Daoy (cell line): Measurements from ENCODE around the gene KRT80. TPM values are rescaled to one million over a fixed set of nuclear protein-coding genes. Genes with fewer than 3 reads are reported as not detected.
A peak's percentile ranks its signal among the peaks of the same experiment; 100 is the strongest.

Experiments
- DNase-seq: peaks from one replicate; pipeline ENCODE4 v3.0.0-alpha.2; 2015; ENCODE audit warnings: low read depth
- total RNA-seq: library from RNA; depleted of rRNA; stranded (reverse); fragments of >200 nt; shearing (Covaris generic); gene quantifications from 2 replicates; pipeline ENCODE4 v1.2.3, GENCODE V29; 2014

KRT80 gene
- total RNA-seq, 1 experiment from 2014 or later = 4.4 TPM

DNA sequence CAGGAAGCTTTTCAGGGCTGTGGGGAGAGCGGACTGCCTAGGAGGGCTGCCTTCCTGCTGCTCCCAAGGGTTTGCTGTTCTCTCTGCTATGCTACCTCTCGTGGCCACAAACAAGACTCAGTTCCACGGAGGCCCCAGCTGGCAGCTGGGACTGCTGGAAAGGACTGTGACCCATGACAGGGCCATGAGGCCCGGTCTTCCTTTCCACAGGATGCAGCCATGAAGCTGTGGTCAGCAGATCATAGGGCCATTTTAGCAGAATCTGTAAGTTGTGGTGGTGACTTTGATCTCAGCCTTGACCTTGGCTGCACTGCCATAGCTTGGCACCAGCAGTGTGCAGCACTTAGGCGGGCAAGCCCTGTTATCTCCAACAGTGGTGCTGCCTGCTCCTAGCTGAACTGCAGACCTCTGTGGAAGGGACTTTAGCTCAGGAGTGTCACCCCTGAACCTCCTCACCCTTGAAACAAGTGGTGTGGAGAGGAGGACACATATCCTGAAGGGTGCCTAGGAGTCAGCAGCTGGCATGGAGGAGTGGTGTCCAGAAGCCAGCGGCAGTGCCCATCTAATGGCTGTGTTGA is 12.3 kb downstream of the KRT80 start:
- DNase-seq = no peak

DNA sequence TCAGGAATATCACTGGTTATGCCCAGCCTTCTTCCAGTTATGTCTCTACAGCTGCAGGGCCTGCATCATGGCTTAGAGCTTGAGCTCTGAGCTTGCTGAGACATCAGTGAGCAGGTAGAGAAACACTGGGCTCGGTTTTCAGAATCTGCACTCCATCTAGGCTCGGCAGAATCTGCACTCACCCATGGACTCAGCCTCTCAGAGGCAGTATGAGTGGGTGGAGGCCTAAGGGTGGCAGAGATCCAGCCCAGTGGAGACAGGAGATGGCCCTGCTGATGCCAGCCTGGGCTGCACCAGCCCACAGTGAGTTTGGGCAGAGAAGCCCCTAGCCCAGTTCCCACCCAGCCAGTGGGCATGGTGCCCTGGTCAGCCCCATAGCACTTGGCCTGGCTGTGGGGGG is 12.8 kb downstream of the KRT80 start:
- DNase-seq = no peak

DNA sequence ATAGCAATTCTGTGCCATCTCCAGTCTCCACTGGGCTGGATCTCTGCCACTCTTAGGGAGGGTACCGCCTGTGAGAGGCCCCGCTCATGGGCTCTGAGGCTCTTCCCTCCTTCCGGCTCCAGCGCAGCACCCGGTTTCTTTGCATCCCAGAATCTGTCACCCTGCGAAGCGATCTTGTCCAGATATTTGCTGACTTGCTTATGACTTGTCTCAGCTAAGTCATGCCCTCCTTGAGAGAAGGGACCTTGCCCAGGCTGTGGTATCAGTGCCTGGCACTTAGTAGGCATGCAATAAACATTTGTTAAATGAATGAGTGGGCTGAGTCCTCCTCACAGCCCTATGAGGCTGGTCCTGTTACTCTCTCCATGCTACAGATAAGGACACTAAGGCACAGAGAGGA is 13.4 kb downstream of the KRT80 start:
- no peak for DNase-seq

DNA sequence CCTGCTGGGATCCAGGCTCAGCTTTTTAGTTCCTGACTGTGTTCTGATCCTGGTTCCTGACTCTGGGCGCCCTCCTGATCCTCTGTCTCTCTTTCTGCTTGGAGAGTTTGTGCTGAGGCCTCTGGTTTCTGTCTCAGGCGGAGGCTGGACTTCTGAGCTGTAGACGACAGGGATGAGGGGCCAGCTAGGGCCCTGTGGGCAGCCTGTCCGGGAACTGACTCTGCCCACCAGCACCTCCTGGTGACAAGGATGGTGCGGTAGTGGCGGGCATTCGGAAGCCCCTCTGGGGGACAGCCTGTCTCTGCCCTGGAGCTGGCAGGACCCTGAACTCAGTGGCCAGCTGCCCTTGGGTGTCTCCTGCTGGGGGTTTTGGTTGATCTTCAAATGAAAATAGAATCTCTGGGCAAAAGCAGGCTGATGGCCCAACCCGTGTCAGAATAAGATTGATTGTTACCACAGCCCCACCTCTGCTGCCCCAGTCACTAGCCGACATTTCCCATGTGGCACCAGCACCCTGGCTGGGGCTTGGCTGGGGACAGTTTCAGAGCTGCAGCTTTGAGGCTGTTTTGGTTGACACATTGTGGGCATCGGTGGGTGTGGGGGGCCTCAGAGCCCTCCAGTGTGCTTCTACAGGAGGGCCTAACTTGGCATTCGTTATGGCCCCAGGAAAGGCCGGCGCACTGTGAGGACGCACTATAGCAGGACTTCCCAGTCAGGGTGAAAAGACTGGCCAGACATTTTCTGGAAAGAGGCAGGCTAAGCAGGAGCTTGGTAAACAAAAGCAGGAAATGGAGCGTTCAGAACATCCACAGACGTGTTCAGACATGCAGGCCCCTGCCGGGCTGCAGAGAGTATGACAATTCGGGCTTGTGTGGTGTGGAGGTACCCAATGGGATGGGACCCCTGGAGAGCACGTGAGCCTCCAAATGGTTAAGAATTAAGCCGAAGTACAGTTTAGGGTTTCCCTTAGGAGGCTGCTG is 16.2 kb downstream of the KRT80 start:
- DNase-seq = no peak

DNA sequence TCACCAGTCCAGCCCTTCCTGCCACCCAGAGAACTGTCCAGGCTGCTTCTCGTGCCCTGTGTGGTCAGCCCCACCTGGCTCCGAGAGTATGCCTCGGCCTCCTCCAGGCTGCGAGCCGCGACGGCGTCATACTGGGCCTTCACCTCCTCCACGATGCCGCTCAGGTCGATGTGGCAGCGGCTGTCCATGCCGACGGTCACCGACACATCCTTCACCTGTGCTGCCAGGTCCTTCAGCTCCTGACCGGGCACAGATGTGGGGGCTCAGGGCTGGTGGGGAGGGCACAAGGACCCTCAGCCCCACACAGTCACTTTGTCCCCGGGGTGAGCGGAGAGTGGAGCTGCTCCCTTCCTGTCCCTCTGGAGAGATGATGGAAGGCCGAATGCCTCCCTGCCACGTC is 18.3 kb downstream of the KRT80 start:
- no peak for DNase-seq

DNA sequence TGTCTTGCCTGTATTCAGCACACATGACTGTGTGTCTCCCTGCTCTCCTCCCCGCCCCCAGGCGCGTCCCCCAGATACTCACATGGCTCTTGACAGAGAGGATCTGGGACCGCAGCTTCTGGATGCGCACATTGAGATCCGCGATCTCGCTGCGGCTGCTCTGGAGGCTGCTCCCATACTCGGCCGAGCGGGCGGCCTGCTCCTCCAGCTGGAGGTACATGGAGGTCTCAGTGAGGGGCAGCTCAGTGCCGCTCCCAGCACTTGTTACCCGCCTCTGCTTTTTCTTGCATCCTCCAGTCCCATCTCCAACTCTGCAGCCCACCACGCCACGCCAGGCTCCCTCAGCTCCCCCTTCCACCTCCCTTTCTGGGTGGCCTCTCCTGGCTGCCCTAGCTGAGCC is 18.9 kb downstream of the KRT80 start:
- DNase-seq = no peak

DNA sequence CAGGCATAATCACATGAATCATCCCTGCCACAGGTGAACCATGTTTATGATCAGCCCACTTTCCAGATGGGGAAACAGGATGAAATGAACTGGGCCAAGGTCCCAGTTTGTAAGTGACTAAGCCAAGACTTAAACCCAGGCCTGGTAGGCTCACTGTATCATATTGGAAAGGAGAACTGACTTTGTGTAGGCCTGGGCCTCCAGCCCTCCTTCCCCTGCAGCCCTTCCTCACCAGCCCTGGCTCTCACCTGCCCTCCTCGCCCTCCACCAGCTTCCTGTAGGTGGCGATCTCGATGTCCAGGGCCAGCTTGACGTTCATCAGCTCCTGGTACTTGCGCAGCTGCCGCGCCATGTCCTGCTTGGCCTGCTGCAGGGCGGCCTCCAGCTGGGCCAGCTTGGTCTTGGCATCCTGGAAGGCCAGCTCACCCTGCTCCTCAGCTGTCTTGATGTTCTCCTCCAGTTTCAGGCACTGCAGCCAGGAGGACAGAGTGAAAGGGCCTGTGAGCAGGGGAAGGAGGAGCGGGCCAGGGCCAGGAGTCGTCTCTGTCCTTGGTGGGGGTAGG is 19.8 kb downstream of the KRT80 start:
- peak; percentile 53 for DNase-seq

DNA sequence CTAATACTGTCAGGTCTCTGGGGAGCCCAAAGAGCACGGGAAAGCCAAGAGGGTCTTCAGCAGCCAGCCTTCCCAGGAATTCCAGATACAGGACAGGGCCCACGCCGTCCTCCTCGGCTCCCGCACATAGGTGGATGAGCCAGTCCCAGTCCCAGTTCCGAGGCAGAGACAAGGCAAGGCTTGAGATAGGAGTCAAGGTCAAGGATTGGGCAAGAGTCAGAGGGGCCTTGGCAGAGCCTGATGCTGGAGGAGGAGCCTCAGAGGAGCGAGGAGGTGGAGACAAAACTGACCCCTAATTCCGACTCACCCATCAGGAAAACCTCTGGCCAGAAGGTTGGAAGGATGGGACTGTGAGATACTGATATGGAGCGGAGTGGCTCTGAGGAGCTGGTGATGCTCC is 21.0 kb downstream of the KRT80 start:
- DNase-seq = no peak

DNA sequence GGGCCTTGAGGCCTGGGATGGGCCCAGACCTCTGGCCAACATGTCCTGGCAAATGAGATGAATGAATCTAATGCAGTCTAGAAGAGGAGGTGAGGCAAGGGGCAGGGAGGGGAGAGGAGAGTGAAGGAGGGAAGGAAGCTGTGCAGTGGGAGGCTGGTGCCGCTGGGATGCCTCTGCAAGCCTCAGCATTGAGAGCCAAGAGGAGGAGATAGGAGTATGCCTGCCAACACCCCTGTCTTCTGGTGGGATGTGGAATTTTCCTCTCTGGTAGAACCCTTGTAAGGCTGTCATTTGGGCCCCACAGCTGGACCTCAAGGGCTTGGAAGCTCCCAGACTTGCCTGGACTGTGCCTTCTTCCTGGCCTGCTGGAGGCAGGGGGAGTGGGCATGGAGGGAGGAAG is 21.9 kb downstream of the KRT80 start:
- no peak for DNase-seq

DNA sequence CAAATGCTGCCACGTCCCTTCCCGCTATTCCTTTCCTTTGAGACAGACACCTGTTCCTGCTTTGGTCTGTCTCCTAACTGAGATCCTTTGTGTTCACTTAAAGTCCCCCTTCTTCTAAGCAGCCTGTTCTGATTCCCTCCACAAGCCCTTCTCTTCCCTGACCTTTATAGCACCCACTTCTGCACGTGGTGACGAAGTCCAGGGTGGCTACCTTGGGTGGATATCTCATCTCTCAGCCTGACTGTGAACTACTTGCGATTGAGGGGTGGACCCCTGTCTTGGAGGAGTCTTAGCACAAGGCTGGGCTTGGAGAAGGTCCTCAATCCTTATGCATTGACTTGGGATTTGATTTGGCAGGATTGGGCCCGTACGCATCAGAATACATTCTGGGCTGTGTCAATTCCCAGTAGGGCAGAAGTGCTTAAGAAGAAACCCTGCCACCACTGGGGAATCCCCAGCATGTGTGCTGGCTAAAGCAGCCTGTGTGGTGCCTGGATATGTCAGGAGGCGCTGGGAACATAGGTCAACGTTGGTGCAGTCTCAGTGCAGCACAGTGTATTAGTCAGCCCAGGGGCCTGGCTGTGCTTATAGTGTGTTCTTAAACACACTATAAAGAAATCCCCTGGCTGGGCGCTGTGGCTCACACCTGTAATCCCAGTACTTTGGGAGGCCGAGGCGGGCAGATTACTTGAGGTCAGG is 23.6 kb downstream of the KRT80 start:
- DNase-seq = peak; percentile 86

DNA sequence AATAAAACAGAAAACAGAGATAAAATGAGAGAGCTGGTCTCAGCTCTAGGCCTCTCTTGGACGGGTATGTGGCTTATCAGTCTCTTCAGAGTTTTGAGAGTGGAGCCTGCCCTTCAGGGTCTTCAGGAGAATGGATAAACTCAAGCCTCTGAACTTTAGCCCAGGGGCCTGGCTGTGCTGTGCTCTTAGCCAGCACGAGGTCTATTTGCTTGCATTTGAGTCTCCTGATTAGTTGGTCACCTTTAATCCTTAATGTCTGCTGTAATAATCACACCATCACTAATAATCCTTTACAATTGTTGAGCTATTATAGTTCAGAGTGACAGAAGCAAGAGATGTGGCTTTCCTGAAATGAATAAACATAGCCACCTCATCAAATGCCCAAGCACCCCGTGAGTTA is 24.3 kb downstream of the KRT80 start:
- DNase-seq = no peak

DNA sequence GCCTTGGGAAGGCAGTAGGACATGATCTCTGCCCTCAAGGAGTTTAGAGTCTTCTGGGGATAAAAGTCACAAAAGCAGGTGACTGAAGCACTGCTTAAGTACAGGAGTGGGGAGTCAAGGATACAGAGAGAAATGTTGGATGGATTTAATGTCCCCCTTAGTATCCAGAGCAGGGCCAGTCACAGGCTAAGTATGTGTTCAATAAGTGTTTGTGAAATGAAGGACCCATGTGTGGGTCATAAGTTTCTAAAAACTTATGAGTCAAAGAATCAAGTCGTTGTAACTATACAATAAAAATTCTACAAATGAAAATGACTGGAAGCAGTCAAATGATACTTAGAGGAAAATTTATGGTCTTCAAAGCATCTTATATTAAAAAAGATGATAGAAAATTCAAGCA is 25.1 kb downstream of the KRT80 start:
- DNase-seq = no peak

DNA sequence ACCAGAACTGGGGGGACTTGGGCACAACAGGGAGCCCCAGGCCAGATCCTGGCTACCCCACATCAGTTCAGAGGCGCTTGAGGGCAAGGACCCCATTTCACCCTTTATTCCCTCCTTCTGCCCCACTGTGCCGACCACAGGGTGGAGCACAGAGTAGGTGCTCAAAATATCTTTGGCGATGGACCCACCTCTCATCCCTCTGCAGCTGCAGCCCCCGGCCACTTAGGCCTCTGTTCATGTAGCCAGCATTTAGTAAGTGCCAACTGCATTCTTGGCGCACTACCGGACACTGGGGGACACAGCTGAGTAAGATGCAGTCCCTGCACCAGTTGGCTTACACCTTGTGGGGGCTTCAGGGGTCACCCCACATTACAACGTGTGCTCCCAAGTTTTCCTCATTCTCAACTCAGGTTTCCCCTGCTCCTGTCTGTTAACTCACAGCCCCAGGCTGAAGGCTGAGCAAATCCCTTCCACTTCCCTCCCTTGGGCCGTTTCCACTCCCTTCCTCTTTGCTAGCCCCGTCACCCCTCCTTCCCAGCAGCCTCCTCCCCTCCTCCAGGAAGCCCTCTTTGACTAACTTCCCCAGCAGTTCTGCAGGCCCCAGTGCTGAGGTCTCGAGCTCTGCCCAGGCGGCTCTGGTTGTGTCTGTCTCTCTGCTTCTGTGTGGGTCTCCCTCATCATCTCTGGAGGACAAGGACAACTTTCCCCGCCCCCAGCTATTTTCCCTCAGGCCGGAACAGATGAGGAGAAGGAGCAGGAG is 26.5 kb downstream of the KRT80 start:
- no peak for DNase-seq

DNA sequence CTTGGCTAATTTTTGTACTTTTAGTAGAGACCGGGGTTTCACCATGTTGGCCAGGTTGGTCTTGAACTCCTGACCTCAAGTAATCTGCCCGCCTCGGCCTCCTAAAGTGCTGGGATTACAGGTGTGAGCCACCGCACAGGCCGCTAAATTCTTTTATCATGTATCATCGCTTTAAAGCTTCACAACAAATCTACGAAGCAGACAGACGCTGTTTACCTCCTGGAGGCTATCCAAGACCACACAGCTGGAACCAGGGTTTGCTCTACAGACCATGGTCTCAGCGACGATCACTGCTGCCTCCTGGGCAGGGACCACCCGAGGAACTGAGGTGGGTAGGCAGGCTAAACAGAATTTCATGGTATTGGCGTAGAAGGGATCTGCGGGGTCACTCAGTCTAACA is 27.2 kb downstream of the KRT80 start:
- DNase-seq = peak; percentile 47

DNA sequence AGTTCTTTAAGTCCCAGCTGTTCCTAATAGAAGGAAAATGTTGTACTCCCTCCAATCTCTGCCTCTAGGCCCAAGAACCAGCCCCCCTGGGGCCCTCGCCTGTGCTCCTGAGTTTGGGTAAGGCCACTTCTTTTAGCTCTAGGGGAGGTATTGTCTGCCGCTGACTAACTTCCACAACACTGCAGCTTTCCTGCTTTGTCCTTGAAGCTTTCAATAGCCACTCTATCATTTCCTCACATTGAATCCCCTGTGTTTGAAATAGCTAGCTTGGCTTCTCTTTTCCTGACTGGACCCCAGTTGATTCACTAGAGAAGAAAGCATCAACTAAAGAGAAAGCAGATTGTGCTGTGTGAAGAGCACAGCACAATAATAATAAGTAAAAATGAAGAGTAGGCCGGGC is 28.8 kb downstream of the KRT80 start:
- no peak for DNase-seq

DNA sequence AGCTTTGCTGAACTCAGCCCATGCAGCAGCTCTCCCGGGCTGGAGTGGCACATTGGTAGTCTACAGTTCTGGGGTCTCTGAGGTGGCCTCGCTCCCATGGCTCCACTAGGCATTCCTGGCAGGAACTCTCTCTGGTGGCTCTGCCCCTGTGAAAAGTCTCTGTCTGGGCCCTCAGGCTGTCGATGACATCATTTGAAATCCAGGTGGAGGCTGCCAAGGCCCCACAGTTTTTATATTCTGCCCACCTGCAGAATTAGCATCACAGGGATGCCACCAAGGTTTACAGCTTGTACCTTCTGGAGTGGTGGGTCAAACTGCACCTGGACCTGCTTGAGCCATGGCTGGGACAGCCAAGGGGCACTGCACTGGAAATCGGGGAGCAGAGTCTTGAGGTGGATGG is 31.6 kb downstream of the KRT80 start:
- no peak for DNase-seq

DNA sequence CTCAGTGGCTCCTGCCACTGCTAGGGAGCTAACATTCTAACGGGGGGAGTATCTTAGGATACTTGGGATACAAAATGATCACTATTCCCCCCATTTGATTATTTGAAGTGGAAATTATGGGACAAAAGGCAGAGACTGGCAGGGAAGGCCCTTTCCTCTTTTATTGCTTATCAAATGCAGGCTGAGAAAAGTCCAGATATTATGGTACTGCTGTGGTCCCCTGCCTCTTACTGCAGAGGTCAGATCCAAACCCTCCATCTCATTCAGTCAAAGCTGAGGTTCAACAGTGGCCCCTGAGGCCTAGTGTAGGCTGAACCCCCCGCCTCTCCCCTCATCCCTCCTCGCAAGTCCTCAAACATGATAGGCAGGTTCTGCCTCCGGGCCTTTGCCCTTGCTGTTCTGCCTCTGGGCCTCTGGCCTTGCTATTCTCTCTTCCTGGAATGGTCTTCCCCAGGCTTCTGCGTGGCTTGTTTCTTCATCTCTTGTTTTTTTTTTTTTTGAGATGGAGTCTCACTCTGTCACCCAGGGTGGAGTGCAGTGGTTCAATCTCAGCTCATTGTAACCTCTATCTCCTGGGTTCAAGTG is 34.2 kb downstream of the KRT80 start:
- no peak for DNase-seq

DNA sequence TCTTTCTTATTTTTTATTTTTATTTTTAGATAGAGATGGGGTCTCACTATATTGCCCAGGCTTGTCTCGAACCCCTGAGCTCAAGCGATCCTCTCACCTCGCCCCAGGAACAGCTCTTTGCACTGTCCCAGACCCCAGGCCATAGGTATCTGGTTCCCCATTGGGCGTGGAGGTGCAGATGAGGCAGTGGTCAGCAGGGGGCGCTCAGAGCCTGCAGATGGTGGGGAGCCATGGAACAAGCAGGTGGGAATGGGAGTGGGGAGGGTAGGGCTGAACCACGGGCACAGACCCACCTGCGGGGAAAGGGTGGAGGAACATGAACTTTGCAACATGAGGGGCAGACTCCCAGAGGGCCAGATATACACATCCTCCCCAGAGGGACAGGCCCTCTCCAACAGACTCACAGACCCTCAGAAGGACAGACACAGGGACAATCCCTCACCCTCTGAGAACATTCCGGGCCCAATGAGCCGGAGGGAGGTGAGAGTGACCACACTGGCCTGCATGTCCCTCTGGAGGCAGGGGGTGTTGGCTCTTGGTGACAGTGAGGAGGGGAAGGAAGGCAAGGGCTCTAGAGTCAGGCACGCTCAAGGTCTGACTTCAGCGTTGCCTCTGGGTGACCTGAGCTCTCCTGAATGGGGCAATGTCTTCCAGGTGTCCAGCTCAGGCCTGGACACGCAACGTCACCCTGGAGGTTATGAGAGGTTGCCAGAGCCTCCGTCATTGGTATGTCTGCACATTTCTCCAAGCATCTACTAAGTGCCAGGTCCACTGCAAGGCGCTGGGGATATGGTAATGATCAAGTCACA is 34.9 kb downstream of the KRT80 start:
- DNase-seq = peak; percentile 81

DNA sequence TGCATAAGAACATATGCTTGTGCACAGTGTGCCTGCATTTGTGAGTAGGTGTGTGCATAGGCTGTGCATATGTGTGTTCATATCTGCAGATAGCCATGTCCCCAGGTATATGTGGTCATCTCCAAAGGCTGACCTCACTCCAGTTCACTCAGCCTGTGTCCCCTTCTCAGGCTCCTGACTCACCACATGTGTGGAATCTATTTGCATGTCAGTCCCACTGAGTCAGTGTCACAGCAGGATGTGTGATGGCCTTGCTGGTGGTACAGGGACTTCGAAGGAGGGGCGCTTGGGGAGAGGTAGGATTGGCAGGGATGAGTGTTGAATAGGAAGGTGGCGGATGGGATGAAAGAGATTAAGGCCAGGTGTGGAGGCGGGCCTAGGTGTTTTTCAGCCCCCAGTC is 35.5 kb downstream of the KRT80 start:
- no peak for DNase-seq
